Measurements from ENCODE around the gene OR6Y1.

Gene OR6Y1

DNA sequence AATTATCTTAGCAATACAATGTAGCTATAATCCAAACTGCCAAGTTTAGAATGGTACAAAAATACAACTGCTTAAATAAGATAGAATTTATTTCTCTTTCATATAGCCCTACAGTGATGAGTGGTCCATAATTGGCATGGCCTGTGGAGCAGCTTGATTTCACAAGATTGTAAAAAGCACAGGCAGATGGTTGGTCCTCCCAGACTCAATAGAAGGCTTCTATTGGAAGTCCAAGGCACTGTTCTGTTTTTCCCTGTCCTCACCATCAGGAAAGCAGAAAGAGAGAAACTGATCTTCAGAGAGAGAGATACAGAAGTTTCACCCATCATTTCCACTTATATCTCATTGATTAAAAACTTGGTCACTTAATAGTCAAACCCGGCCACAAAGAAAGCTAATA lies 18.0 kb upstream of the OR6Y1 start:
- Mint-ChIP-seq H3K36me3 (ENCODE audit: low read depth) (no peaks in the 10 kb centered on the region), H3K27me3 (ENCODE audit: low read depth, poor library complexity) (peaks cover 16% of the 10 kb centered on the region), H3K9me3 (no peaks in the 10 kb centered on the region), H3K27ac (no peak overlapping the region), H3K4me1 (no peaks in the 10 kb centered on the region), H3K4me3 (no peak overlapping the region)
- TF ChIP-seq, protein P1, sequence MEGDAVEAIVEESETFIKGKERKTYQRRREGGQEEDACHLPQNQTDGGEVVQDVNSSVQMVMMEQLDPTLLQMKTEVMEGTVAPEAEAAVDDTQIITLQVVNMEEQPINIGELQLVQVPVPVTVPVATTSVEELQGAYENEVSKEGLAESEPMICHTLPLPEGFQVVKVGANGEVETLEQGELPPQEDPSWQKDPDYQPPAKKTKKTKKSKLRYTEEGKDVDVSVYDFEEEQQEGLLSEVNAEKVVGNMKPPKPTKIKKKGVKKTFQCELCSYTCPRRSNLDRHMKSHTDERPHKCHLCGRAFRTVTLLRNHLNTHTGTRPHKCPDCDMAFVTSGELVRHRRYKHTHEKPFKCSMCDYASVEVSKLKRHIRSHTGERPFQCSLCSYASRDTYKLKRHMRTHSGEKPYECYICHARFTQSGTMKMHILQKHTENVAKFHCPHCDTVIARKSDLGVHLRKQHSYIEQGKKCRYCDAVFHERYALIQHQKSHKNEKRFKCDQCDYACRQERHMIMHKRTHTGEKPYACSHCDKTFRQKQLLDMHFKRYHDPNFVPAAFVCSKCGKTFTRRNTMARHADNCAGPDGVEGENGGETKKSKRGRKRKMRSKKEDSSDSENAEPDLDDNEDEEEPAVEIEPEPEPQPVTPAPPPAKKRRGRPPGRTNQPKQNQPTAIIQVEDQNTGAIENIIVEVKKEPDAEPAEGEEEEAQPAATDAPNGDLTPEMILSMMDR (IDR thresholded peaks at IDR 0.05) = no peak
- DNase-seq = no peak

DNA sequence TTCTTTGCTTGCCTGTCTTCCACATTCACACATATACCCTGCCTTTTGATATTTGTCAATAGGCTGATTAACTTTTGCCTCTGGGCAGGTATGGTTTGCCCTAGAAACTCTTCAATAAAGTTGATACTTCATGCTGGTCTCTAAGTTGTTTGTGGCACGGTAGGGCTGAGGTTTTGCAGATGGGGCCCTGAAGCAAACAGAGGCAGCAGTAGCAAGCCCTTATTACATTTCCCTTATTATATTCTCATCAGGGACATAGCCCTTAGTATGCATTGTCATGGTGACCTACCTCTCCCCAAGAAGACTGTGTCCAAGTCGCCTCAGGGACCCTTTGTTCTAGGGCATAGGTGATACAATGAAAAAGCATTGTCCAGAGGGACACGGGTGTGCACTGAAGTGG lies 16.3 kb upstream of the OR6Y1 start, which contains the start of gene OR6P1:
Gene OR6P1 (minus strand): TSS at position 101 of the 400 bp plus-strand sequence. CDS start 6,976 bp downstream, outside the sequence.
- Mint-ChIP-seq H3K4me3 (no peak within 1 kb of the TSS), H3K9me3 (no peaks in the 10 kb centered on the region), H3K27me3 (ENCODE audit: low read depth, poor library complexity) (peaks cover 13% of the 10 kb centered on the region), H3K27ac (no peak within 1 kb of the TSS), H3K4me1 (no peaks in the 10 kb centered on the region), H3K36me3 (ENCODE audit: low read depth) (no peaks in the 10 kb centered on the region)
- TF ChIP-seq, protein P1 (IDR thresholded peaks at IDR 0.05) = no peak
- DNase-seq = no peak

DNA sequence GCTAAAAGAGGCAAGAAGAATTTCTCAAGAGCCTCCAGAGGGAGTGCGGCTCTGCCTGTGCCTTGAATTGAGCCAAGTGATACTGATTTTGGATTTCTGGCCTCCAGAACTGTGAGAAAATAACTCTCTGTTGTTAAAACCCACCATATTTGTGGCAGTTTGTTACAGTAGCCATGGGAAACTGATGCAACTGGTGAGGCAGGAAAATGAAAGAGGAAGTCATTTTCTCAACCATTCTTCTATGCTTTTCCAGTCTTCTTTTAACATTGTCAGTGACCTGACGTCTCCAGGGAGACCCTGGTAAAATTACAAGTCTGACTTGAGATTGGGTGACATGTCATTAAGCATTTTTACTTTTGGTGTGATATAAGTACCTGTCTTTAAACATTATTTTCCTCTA lies 10.4 kb upstream of the OR6Y1 start:
- TF ChIP-seq, protein P1 (IDR thresholded peaks at IDR 0.05) = no peak
- H3K4me1 Mint-ChIP-seq = no peaks in the 10 kb centered on the region
- H3K27ac Mint-ChIP-seq = no peak overlapping the region
- no peaks in the 10 kb centered on the region for H3K36me3 Mint-ChIP-seq (ENCODE audit: low read depth)
- peaks cover 4% of the 10 kb centered on the region for H3K27me3 Mint-ChIP-seq (ENCODE audit: low read depth, poor library complexity)
- H3K9me3 Mint-ChIP-seq = no peaks in the 10 kb centered on the region
- DNase-seq = no peak
- no peak overlapping the region for H3K4me3 Mint-ChIP-seq

DNA sequence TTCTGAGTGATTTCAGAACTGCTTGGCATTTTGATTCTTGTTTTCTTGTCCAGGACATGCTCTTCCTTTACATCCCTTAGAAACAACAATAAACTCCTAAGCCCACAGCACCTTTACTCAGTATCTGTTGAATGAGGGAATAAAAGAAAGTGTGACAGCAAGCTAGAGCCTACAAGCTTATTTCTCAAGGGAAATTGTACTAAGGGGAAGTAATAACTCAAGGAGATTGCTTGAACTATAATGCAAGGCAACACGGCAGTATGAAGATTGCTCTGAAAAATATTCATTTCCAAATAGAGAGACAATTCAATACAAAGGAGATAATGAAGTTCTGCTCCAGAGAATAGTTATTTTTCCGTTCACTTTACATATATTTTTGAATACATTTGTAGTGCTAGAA lies 9.6 kb upstream of the OR6Y1 start:
- no peaks in the 10 kb centered on the region for H3K4me1 Mint-ChIP-seq
- no peak overlapping the region for H3K4me3 Mint-ChIP-seq
- no peak for DNase-seq
- no peaks in the 10 kb centered on the region for H3K9me3 Mint-ChIP-seq
- peaks cover 3% of the 10 kb centered on the region for H3K27me3 Mint-ChIP-seq (ENCODE audit: low read depth, poor library complexity)
- no peaks in the 10 kb centered on the region for H3K36me3 Mint-ChIP-seq (ENCODE audit: low read depth)
- no peak overlapping the region for H3K27ac Mint-ChIP-seq
- TF ChIP-seq, protein P1 (IDR thresholded peaks at IDR 0.05) = no peak

DNA sequence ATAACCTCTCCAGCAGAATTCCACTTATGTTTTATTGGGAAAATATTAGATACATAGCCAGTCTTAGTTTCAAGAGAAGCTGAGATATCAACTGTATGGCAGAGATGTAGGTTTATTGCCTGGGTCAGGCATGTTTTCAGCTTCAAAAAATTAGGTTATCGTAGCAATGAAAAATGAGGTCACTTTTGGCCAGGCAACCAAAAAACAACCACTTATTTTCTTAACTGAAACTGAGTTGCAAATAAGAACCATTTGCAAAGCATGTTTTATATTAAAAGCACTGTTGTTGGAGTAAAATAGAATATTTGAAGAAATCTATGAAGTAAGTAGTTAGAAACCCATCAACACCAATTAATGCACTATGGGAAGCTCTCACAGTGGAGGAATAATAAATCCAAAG lies 5.5 kb upstream of the OR6Y1 start:
- DNase-seq = no peak
- TF ChIP-seq, protein P1 (IDR thresholded peaks at IDR 0.05) = no peak
- Mint-ChIP-seq H3K36me3 (ENCODE audit: low read depth) (no peaks in the 10 kb centered on the region), H3K27ac (no peak overlapping the region), H3K9me3 (no peaks in the 10 kb centered on the region), H3K4me3 (no peak overlapping the region), H3K4me1 (no peaks in the 10 kb centered on the region), H3K27me3 (ENCODE audit: low read depth, poor library complexity) (peaks cover 3% of the 10 kb centered on the region)

DNA sequence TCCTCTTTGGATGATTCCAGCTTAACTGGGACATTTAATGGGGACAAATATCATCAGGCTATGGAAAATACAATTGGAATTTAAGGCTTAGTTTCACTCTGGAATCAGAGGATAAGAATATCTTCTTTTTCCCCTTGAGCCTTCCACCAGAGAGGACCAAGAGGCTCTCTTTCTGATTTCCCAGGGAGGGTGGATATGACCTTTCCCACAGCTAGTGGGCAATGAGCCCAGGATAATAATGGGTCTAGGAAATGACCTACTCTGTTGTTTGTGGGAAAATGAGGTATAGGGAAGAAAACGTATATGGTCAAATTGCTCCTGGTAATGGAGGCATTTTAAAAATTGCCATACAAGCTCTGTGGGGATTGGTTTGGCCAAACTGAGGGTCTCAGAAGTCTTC lies 1.9 kb downstream of the OR6Y1 start:
- H3K4me3 Mint-ChIP-seq = no peak overlapping the region
- DNase-seq = no peak
- TF ChIP-seq, protein P1 (IDR thresholded peaks at IDR 0.05) = no peak
- H3K27me3 Mint-ChIP-seq (ENCODE audit: low read depth, poor library complexity) = peaks cover 7% of the 10 kb centered on the region
- no peaks in the 10 kb centered on the region for H3K36me3 Mint-ChIP-seq (ENCODE audit: low read depth)
- no peaks in the 10 kb centered on the region for H3K4me1 Mint-ChIP-seq
- H3K9me3 Mint-ChIP-seq = no peaks in the 10 kb centered on the region
- no peak overlapping the region for H3K27ac Mint-ChIP-seq

Data from nephron progenitor cell (in vitro differentiated cells).